Stimulated activated CD4-positive, alpha-beta T cell treated with anti-CD3 and anti-CD28 coated beads, Interleukin-1b, Interleukin-23, amount 100 ng/mL, for 48 hours (primary cell): ENCODE data around the gene KRT82.
"Not testable (repeated sequence)": the region's sequence is repeated elsewhere in the genome, so short reads cannot be mapped to it uniquely, and the experiment has no call there.

Experiments used
- DNase-seq: peaks from one replicate; pipeline ENCODE4 v3.0.0-alpha.2; 2020

Gene KRT82

GRCh38 chr12:52358575-52359350, 47.4 kb downstream of the KRT82 start:
- DNase-seq = no peak

GRCh38 chr12:52356762-52357580, 49.2 kb downstream of the KRT82 start:
- no peak for DNase-seq

- DNase-seq = no peak
These were observed 49.9 kb downstream of the KRT82 start for GRCh38 chr12:52356031-52356761.

GRCh38 chr12:52355176-52355575, 51.0 kb downstream of the KRT82 start:
- DNase-seq = no peak

GRCh38 chr12:52354200-52354599, 51.9 kb downstream of the KRT82 start:
- DNase-seq = no peak

- no peak for DNase-seq
These were observed 52.4 kb downstream of the KRT82 start for GRCh38 chr12:52353766-52354165.

- DNase-seq = no peak
These were observed 53.2 kb downstream of the KRT82 start for GRCh38 chr12:52352951-52353350.

GRCh38 chr12:52351196-52352059, 54.7 kb downstream of the KRT82 start:
- no peak for DNase-seq

GRCh38 chr12:52350786-52351185, 55.3 kb downstream of the KRT82 start:
- DNase-seq = no peak

GRCh38 chr12:52350021-52350620, 56.0 kb downstream of the KRT82 start:
- DNase-seq = no peak

- no peak for DNase-seq
These were observed 56.9 kb downstream of the KRT82 start for GRCh38 chr12:52349196-52349595.

- no peak for DNase-seq
These were observed 58.3 kb downstream of the KRT82 start for GRCh38 chr12:52347551-52348510.

- no peak for DNase-seq
These were observed 59.1 kb downstream of the KRT82 start for GRCh38 chr12:52347016-52347415.

GRCh38 chr12:52346593-52346992, 59.5 kb downstream of the KRT82 start:
- DNase-seq = no peak

GRCh38 chr12:52345041-52345440, 61.1 kb downstream of the KRT82 start:
- not testable (repeated sequence) for DNase-seq

GRCh38 chr12:52344111-52344510, 62.0 kb downstream of the KRT82 start:
- no peak for DNase-seq
